ENCODE results near the gene TNS3.

The TNS3 gene

DNA sequence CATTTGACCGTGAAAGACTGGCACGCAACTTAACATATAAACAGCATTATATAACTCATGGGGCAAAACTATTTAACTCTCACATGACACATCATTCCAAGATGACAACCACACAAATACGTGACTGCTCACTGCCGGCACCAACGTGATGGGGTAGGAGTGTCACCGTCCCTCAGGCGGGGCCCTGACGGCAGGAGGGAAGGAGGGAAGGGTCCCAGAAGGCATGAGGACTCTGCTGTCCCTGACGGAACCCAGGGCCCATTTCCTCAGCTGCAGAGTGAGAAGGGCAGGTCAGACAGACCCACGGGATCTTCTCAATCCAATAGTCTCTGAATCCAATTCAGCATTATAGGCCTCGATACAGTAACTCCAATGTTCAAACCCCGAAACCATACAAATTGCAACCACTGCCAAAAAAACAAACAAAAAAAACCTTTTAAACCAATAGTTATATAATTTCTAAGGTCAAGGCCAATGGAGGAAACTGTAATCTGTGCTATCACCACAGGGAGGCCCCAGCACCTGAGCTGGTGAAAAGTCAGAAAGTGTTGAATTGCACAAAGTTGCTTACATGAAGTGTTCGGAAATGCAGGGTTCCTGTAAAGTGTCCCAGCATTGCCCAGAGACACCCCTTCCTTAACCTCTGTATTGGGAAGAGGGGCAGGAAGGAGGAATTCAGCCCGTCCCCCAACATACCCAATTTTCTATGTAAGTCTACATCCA is 137.4 kb downstream of the TNS3 start:
- H3K27me3 ChIP-seq (ENCODE audit: control insufficient read depth, low read length): no peaks in the 10 kb centered on the region
- no peaks in the 10 kb centered on the region for H3F3A ChIP-seq (ENCODE audit: control insufficient read depth, insufficient read depth)
- no peak overlapping the region for H3K4me3 ChIP-seq (ENCODE audit: low read length)
- H3K79me2 ChIP-seq (ENCODE audit: control insufficient read depth, low read length): no peaks in the 10 kb centered on the region
- H3K27ac ChIP-seq (ENCODE audit: low read depth, low read length): no peak overlapping the region
- H3K9me3 ChIP-seq (ENCODE audit: control insufficient read depth, insufficient read depth, low read length): no peaks in the 10 kb centered on the region
- TF ChIP-seq CTCF (IDR thresholded peaks at IDR 0.05; ENCODE audit: low read depth, low read length, poor library complexity, severe bottlenecking): peak; percentile 80
- no peak for TF ChIP-seq EZH2phosphoT487 (IDR thresholded peaks at IDR 0.05; ENCODE audit: borderline replicate concordance, low read length)
- H3K4me2 ChIP-seq (ENCODE audit: low read length): no peak overlapping the region
- H3K36me3 ChIP-seq (ENCODE audit: control insufficient read depth, low read length): no peaks in the 10 kb centered on the region
- H3K4me1 ChIP-seq (ENCODE audit: control insufficient read depth, low read length): peaks cover 5% of the 10 kb centered on the region
- H3K9me2 ChIP-seq (replicated peaks; ENCODE audit: control insufficient read depth, low read length): no peaks in the 10 kb centered on the region
- no peaks in the 10 kb centered on the region for H4K20me1 ChIP-seq (ENCODE audit: control insufficient read depth, insufficient read depth, low read depth, low read length)

GRCh38 chr7:47443049-47443448 is 138.9 kb downstream of the TNS3 start:
- TF ChIP-seq CTCF (IDR thresholded peaks at IDR 0.05; ENCODE audit: low read depth, low read length, poor library complexity, severe bottlenecking): no peak
- no peak for TF ChIP-seq EZH2phosphoT487 (IDR thresholded peaks at IDR 0.05; ENCODE audit: borderline replicate concordance, low read length)
- H3K4me3 ChIP-seq (ENCODE audit: low read length): no peak overlapping the region
- H3K9me3 ChIP-seq (ENCODE audit: control insufficient read depth, insufficient read depth, low read length): no peaks in the 10 kb centered on the region
- H3K9me2 ChIP-seq (replicated peaks; ENCODE audit: control insufficient read depth, low read length): no peaks in the 10 kb centered on the region
- no peaks in the 10 kb centered on the region for H3K27me3 ChIP-seq (ENCODE audit: control insufficient read depth, low read length)
- H3K4me2 ChIP-seq (ENCODE audit: low read length): no peak overlapping the region
- H3K4me1 ChIP-seq (ENCODE audit: control insufficient read depth, low read length): peaks cover 5% of the 10 kb centered on the region
- no peaks in the 10 kb centered on the region for H3K36me3 ChIP-seq (ENCODE audit: control insufficient read depth, low read length)
- H3K79me2 ChIP-seq (ENCODE audit: control insufficient read depth, low read length): no peaks in the 10 kb centered on the region
- H4K20me1 ChIP-seq (ENCODE audit: control insufficient read depth, insufficient read depth, low read depth, low read length): no peaks in the 10 kb centered on the region
- no peaks in the 10 kb centered on the region for H3F3A ChIP-seq (ENCODE audit: control insufficient read depth, insufficient read depth)
- H3K27ac ChIP-seq (ENCODE audit: low read depth, low read length): no peak overlapping the region

DNA sequence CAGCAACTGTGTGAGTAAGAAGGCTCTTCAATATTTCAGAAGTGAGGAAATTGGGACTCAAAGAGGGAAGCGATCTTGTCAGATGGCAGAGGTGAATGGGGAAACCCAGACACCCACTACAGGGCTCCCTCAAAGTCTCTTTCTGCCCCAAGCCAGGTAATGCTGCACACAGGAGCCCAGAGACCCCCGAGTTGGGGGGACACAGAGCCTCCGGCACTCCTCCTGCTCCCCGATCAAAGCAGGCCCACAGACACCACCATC is 139.4 kb downstream of the TNS3 start:
- no peak for TF ChIP-seq CTCF (IDR thresholded peaks at IDR 0.05; ENCODE audit: low read depth, low read length, poor library complexity, severe bottlenecking)
- TF ChIP-seq EZH2phosphoT487 (IDR thresholded peaks at IDR 0.05; ENCODE audit: borderline replicate concordance, low read length): no peak
- Histone ChIP-seq H3K9me3 (ENCODE audit: control insufficient read depth, insufficient read depth, low read length) (no peaks in the 10 kb centered on the region), H4K20me1 (ENCODE audit: control insufficient read depth, insufficient read depth, low read depth, low read length) (no peaks in the 10 kb centered on the region), H3K4me1 (ENCODE audit: control insufficient read depth, low read length) (peaks cover 5% of the 10 kb centered on the region), H3K9me2 (replicated peaks; ENCODE audit: control insufficient read depth, low read length) (no peaks in the 10 kb centered on the region), H3K27ac (ENCODE audit: low read depth, low read length) (no peak overlapping the region), H3K4me2 (ENCODE audit: low read length) (no peak overlapping the region), H3K27me3 (ENCODE audit: control insufficient read depth, low read length) (no peaks in the 10 kb centered on the region), H3K79me2 (ENCODE audit: control insufficient read depth, low read length) (no peaks in the 10 kb centered on the region), H3F3A (ENCODE audit: control insufficient read depth, insufficient read depth) (no peaks in the 10 kb centered on the region), H3K4me3 (ENCODE audit: low read length) (no peak overlapping the region), H3K36me3 (ENCODE audit: control insufficient read depth, low read length) (no peaks in the 10 kb centered on the region)

Measured in DOHH2 (cell line).